NCI-H187 treated with DMSO at 0.1 percent for 48 hours (cell line): ENCODE results near the gene HOXD8.

Experiments used
- DNase-seq: peaks from one replicate; lab custom pipeline; 2025; lab: John Stamatoyannopoulos, UW

The HOXD8 gene

GRCh38 chr2:176091329-176092258 is 37.9 kb upstream of the HOXD8 start:
- DNase-seq: no peak

- DNase-seq: no peak
These were observed 37.0 kb upstream of the HOXD8 start, which contains the start of gene HOXD13 for GRCh38 chr2:176092270-176093144. TSS of gene HOXD13 (plus strand) at chr2:176092721. CDS start at chr2:176092891, 170 bp downstream.

DNA sequence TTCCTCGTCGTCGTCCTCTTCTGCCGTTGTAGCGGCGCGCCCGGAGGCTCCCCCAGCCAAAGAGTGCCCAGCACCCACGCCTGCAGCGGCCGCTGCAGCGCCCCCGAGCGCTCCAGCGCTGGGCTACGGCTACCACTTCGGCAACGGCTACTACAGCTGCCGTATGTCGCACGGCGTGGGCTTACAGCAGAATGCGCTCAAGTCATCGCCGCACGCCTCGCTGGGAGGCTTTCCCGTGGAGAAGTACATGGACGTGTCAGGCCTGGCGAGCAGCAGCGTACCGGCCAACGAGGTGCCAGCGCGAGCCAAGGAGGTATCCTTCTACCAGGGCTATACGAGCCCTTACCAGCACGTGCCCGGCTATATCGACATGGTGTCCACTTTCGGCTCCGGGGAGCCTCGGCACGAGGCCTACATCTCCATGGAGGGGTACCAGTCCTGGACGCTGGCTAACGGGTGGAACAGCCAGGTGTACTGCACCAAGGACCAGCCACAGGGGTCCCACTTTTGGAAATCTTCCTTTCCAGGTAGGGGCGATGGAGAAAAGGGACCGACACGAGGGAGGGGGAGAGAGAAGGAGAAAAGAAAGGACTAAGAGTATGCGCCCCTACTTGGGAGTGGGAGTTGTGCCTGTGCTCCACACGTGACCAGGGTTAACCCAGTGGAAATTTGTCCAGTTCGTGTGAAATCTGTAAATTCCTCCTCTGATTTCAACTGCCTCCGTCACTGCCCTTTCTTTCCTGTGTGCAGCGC is 36.2 kb upstream of the HOXD8 start:
- no peak for DNase-seq

DNA sequence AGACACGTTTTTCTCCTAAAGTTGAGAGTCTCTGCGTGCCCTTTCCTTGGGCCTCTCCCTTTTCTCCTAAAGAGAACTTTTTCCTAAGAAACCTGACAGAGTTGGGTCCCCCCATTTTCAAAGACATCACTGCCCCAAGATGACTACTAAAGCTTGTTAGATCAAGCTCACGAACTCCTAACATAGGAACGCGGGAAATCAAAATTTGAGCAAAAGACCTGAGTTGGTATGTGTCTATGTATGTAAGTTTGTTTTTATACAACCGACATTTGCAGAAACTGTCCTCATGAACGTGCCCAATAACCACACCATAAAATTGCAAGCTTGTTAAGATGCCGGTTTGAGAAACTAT is 35.6 kb upstream of the HOXD8 start:
- no peak for DNase-seq

GRCh38 chr2:176094349-176094748 is 35.2 kb upstream of the HOXD8 start:
- no peak for DNase-seq

DNA sequence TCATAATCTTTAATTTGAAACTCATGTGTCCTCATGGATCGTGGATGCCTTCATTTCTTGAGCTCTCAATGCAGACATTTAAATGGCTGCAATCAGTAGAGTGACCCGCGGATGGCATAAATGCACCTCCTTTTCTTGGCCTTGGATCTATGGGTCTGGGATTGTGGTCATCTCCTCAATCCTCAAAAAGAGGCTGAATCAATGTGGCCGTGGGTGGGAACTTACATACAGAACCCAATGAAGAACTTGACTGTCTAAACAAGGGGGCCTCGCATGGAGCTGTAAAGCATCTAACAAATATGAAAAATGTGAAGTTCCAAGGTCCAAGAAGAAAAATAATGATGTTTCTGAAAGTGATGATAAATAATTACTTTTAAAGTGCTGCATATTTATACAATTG is 34.1 kb upstream of the HOXD8 start:
- no peak for DNase-seq

DNA sequence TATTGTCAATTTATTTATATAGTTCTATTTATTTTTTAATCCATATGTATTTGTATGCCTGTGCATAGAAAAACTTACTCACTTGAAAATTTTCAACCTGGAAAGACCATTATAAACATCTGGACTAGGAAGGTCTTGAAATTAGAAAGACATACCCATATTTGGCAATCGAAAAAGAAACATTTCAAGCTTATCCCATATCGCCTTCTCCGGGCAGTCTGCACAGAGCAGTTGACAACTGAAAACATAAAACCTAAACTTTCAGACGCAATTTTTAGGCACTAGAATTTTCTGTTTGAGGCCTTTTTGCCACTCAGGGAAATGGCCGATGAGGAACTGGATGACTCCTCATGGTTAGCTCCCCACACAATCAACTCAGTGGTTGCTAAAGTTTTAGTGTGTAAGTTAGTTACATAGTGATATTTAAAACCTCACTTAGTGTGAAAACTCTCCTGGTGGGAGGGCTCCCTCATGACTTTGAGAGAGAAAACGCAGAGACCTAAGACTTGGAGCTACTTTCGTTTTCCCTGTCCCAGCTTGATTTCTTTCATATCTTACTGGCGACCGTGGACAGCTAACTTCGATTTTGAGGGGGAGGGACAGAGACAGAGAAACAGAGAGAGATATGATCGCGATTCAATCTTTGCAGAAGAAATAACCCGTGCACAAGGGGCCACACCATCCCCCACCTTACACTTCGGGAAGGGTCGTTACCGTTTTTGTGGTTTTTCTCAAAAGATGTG is 33.1 kb upstream of the HOXD8 start:
- DNase-seq: no peak

GRCh38 chr2:176096986-176097819 is 32.3 kb upstream of the HOXD8 start:
- DNase-seq: no peak

DNA sequence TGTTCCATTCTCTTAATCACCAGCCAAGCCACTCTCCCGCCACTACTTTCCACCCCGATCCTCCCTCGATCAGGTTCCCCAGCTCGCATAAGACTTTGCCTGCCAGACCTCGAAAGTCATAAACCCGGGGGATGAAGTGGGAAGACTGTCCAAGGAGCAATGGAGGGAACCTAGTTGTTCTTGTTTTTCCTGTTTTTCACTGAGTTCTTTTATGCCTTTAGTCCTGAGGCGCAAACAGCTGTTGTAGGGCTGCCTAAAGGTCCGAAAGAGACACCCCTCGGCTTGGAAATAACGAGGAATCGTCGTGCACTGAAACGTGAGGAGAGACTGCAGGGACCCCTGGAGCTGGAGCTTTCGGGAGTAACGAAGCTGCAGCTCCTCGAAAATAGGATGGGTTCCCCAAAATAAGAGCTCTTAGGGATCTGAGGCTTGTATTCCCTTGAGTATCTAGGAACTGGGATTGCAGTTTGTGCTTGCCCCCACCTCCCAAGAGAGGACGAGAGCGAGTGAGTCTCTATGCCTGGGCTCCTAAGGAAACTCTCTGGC is 31.6 kb upstream of the HOXD8 start:
- DNase-seq: no peak

DNA sequence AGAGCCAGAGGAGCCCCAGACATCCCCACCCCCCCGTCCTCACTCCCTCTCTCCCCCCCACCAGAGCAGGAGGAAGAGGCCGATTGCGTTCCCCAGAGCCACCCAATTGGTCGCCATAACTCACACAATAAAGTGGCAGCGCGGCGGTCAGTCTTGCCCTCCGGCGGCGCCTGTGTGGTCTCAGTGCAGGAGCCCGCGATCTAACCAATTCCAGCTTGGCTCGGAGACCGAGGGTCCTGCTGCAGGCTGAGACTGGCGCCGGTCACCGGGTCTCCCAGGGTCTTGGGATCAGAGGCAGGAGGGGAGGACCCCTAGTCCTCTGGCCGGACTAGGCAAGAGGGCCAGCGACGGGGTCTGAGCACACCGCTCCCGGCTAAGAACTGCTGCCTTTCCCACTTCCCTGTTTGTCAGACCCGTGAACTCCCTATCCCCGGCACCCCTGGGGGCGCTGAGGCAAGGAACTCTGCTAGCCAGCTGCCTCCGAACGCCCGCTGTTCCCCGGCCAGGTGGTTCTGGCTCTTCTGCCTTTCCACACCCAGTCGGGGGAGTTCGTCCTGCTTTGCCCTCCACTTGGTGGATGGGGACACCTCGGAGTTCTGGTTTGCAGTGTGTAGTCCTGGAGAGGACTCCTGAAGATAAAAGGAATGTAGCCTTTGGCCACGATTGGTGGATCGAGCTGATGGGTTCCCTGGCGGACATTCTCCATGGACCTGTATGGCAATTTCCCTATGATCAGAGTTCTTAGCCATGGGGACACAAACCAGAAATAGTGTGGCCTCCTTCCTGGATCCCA is 30.9 kb upstream of the HOXD8 start:
- DNase-seq: no peak

GRCh38 chr2:176099159-176099727 is 30.3 kb upstream of the HOXD8 start:
- DNase-seq: no peak

GRCh38 chr2:176099728-176100546 is 29.6 kb upstream of the HOXD8 start, which contains the start of gene HOXD12:
TSS of gene HOXD12 (plus strand) at chr2:176099795. CDS start at chr2:176099802, 7 bp downstream.
- DNase-seq: no peak

DNA sequence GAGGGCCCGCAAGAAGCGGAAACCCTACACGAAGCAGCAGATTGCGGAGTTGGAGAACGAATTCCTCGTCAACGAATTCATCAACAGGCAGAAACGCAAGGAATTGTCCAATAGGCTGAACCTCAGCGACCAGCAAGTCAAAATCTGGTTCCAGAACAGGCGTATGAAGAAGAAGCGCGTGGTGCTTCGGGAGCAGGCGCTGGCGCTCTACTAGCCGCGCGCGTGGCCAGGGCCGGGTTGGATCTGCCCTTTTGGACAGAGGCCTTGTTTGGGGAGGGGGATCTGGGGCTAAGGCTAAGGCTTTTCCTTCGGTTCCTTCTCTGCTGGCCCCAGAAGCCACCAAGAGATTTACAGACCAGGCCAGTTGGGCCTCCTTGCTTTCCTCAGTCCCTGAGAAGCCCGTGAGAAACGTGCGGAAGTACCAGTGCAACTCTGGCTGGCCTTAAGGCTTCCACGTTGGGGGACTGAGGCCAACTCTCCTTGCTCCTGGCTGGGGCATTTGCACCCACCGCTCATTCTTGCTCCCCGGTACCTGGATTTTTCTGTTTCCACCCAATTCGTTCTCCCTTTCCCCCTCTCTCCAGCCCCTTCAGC is 28.9 kb upstream of the HOXD8 start:
- no peak for DNase-seq

DNA sequence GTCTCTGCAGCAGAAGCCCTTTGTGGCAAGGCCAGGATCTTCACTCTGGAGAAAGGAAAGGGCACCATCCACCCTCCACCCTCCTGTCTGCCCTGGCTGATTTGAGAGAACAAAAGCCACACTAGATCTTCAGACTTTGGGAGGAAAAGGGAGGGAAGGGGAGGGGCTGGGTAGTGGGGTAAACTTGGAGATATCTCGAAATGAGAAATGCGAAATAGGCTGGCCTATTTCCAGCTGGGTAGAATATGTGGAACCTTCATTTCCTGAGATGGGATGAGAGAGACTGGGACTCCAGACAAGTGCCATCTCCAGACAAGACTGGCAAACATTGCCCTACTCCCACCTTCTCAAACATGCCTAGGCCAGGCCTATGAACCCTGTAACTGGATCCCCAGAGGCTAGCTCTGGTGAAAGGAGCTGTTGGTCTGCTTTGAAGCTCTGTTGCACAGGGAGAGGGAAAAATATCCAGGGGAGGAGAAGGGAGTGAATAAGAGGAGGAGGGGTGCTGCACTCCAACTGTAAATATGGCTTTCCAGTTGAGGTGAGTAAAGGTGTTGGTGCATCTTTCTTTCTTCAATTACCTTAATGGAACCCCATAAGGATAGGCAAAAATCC is 28.2 kb upstream of the HOXD8 start:
- no peak for DNase-seq

DNA sequence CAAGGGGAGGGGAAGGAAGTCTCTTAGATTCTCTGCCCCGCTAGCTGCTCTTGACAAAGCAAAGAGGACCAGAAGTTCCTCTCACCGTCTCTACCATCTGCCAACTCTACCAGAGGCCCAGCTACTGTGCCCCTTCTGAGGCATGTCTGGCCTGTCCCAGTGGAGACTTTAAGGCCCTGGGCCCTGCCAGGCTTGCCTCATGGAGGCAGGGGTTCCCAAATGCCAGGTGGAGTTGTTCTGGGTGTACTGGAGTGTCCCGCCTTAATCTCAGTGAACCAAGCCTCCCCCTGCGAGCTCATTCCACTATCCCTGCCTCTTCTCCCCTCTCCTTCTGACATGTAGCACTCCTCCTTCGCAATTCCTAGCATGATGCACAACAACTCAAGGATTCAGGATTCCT is 27.7 kb upstream of the HOXD8 start:
- DNase-seq: no peak

GRCh38 chr2:176102309-176102866 is 27.1 kb upstream of the HOXD8 start:
- no peak for DNase-seq

DNA sequence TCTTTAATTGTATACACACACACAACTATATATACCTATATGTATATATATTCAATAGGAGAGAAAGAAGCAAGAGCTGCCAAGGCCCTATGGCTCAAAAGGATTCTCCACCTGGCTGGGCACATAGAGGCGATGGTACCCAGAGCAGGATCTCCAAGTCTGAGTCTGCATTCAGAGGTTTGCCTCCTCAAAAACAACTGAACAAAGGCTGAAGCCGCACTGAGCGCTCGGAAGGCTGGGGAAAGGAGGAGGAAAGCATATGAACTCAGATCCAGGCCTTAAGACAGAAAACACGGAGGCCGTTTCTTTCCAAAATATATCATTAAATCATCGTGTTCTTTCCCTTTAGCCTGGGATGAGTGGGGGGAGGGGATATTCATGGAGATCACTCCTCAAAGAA is 26.3 kb upstream of the HOXD8 start:
- no peak for DNase-seq
